ENCODE measurements around the gene GMEB1. TPM values are rescaled to one million over a fixed set of nuclear protein-coding genes. Genes with fewer than 3 reads are reported as not detected.

GMEB1 gene
- polyA plus RNA-seq, 6 donors from 2014 or later: 10.8 to 27.2 (median 20.4) TPM

Other genes with a start within 250 kb of the GMEB1 start
- 10 to 100 TPM in 3 of 6 donors, 1 to 10 TPM in 3; 3.8 to 12.2 (median 9.5) TPM for gene RCC1, start 162.7 kb upstream of the GMEB1 start, polyA plus RNA-seq (ENCODE audit: low read depth in 6 of 6)
- gene TRNAU1AP, start 115.7 kb upstream of the GMEB1 start, polyA plus RNA-seq (ENCODE audit: low read depth in 6 of 6): 10 to 100 TPM in 5 of 6 donors, 1 to 10 TPM in 1; 9.8 to 30.7 (median 25.9) TPM
- gene RAB42, start 76.5 kb upstream of the GMEB1 start, polyA plus RNA-seq (ENCODE audit: low read depth in 6 of 6): under 1 TPM in 1 of 6 donors, not detected in 5; 0.53 TPM
- gene TAF12, start 25.7 kb upstream of the GMEB1 start, polyA plus RNA-seq (ENCODE audit: low read depth in 6 of 6): 10 to 100 TPM; 32.3 to 50.4 (median 47.6) TPM
- not detected for gene RNU11, start 20.2 kb upstream of the GMEB1 start, polyA plus RNA-seq (ENCODE audit: low read depth in 6 of 6)
- gene YTHDF2, start 68.2 kb downstream of the GMEB1 start, polyA plus RNA-seq (ENCODE audit: low read depth in 6 of 6): 100 to 1,000 TPM; 114 to 195 (median 133) TPM
- gene OPRD1, start 143.4 kb downstream of the GMEB1 start, polyA plus RNA-seq (ENCODE audit: low read depth in 6 of 6): under 1 TPM in 5 of 6 donors, not detected in 1; 0.03 to 0.07 (median 0.05) TPM
- gene EPB41, start 245.8 kb downstream of the GMEB1 start, polyA plus RNA-seq (ENCODE audit: low read depth in 6 of 6): 10 to 100 TPM; 46.6 to 72.0 (median 62.5) TPM